SW 1271 (cell line): ENCODE measurements around the gene PCIF1.
"Not testable (repeated sequence)": the region's sequence is repeated elsewhere in the genome, so short reads cannot be mapped to it uniquely, and the experiment has no call there.

Experiments
- DNase-seq, 2 experiments: peaks; one replicate each; lab custom pipeline; 2025; lab: John Stamatoyannopoulos, UW

The PCIF1 gene

GRCh38 chr20:45947110-45947866 lies 12.8 kb downstream of the PCIF1 start:
- no peak for DNase-seq

DNA sequence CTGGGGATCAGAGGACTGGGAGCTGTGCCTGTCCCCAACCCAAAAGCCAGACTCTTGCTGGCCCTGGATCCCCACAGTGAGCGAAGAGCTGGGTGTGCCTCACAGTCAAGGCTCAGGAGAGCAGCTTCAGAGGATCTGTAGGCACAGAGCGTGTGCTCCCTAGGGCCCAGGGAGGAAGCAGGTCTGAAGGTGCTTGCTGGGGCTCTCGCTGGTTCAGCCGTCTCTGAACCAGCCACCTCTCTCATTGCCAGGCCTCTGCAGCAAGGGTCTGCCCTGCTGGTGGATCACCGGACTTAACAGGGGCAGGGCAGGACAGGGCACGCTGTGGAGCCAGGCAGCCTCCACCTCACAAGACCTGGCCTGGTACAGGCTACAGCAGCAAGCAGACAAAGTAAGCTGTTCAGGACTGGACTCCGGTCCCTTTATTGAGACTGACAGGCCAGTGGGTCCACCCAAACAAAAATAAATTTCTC lies 13.8 kb downstream of the PCIF1 start:
- DNase-seq = no peak

DNA sequence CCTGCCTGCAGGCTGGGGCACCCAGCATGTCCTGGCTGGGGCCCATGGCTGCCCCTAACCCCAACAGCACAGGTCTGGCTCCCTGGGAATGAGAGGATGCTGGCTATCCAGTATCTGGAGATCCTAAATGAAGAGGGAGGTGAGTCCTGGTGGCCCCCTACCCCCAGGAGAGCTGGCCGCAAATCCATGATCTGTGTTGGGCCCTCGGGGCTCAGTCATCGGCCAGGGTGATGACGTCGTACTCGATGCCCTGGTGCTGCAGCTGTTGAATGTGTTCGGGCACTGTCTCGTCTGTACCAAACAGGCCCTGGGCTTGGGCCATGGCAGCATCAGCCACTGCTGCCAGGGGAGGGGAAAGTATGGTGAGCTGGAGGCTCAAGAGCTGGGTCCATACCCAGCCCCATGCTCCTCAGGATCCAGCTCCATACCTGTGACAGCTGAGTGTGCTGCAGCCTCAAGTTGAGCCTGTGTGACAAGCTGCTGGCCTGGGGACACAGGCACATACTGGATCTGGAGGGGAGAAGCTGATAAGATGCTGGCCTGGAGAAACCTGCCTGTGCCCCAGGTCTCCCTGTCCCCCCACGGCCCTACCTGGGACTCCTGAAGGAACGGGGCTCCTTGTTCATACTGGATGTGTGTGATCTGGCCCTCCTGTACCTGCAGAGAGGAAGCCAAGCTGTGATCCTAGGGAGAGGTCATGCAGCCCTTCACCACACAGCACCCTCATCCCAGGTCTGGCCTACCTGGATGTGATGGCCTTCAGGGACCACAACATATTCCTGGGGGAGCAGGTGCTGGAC lies 14.5 kb downstream of the PCIF1 start:
- DNase-seq = no peak

DNA sequence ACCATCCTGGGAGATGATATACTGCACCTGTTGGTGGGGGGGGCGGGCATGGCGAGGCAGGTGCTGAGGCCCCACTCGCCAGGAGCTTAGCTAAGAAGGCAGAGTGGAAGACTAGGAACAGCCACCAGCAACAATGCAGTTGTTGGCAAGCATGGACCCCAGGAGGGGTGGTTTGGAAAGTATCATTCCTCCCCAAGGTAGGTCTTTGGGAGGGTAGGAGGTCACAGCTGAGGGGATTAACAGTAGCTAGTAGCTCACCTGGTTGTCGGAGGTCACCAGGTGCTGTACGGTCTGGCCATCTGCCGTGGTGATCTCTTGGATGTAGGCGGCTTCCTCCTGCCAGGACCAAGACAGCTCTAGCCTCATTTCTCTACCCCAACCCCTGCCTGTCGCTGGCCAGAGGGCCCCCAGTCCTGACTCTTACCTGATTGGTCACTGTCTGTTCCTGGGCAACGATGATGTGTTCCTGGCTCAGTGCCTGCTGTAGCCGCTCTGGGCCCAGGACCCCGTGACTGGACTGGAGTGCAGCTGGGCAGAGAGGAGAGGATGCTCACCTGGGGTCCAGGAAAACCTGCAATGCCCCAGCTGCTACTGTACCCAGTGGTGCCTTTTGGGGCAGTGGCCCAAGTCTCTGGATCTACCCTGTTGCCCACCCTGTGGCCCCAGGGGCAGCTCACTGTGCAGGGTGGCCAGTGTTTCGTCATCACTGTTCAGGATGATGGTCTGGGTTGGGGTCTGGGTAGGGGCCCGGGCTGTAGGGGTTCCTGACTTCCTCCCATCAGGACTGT lies 15.3 kb downstream of the PCIF1 start:
- no peak for DNase-seq

DNA sequence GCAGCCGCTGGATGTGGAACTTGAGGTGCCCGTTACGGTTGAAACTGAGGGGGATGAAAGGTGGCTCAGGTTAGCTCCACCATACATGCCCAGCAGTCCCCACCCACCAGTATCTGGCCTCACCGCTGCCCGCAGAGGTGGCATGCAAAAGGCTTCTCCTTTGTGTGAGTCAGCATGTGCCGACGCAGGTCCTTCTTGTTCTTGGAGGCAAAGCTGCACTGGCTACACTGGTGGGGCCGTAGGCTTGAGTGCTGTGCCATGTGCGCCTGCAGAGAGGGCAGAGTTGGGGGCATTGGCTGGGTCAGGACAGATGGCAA lies 15.8 kb downstream of the PCIF1 start:
- DNase-seq = no peak

DNA sequence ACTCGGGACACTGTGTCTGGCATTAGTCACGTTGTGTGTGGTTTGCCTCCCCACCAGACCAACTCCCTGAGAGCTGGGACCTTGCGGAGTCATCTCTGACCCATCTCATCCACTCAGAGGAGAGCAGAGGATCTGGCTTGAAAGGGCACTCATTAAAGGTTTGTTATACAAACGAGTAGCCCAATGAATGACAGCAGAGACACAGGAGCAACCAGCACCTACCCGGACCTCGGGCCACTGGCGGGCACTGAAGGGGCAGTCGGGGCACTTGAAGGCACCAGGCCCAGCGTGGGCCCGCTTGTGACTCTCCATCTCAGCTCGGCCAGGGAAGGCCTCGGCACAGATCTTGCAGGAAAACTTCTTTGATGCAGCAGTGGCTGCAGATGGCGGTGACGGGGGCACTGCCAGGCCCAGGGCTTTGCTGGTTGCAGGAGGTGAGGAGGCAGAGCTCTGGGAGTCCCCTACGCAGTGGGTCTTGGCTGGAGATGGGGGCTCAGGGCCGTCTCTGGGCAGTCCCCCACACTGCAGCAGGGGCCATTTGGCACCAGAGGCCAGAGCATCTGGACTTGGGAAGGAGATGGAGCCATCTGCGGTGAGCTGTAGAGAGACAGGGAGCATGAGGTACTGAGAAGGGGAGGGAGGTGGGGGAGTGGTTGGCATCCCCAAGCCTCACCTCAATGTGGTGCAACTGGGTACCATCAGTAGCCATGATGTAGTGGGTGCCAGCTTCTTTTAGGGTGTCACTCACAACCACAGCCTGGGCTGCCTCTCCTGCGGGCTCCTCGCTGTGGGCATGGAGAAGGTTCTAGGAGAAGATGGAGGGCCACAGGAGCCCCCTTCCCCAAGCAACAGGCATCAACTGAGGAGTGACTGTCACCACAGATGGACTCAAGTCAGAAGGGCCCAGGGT lies 17.7 kb downstream of the PCIF1 start:
- DNase-seq = no peak

DNA sequence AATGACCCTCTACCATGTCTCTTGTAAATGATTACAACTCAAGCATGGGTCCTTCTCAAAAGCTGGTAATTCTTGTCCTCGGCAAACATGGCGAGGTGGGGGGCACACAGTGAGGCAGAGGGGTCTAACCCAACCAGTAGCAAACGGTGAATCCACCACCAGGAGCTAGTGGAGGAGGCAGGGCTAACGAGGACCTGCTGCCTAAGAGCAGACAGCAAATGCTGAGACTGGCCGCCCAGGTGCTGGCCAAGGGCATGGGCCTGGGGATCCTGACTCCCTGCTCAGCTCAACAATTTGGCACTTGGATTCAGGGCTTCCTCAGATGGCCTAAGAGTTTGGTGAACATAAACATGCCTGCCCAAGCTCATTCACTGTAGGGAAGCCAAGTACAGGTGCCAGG lies 18.4 kb downstream of the PCIF1 start:
- no peak for DNase-seq

GRCh38 chr20:45953672-45954071 lies 19.2 kb downstream of the PCIF1 start:
- DNase-seq = no peak

DNA sequence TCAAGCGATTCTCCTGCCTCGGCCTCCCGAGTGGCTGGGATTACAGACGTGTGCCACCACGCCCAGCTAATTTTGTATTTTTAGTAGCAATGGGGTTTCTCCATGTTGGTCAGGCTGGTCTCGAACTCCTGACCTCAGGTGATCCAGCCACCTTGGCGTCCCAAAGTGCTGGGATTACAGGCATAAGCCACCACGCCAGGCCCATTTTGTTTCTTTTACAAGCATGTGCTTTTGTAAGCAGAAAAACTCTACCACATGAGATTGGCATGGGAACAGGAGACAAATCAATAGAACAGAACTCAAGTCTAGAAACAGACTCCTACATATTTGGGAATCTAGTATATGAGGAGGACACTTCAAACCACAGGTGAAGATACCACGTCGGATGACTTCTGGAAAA lies 21.8 kb downstream of the PCIF1 start:
- not testable (repeated sequence) for DNase-seq

DNA sequence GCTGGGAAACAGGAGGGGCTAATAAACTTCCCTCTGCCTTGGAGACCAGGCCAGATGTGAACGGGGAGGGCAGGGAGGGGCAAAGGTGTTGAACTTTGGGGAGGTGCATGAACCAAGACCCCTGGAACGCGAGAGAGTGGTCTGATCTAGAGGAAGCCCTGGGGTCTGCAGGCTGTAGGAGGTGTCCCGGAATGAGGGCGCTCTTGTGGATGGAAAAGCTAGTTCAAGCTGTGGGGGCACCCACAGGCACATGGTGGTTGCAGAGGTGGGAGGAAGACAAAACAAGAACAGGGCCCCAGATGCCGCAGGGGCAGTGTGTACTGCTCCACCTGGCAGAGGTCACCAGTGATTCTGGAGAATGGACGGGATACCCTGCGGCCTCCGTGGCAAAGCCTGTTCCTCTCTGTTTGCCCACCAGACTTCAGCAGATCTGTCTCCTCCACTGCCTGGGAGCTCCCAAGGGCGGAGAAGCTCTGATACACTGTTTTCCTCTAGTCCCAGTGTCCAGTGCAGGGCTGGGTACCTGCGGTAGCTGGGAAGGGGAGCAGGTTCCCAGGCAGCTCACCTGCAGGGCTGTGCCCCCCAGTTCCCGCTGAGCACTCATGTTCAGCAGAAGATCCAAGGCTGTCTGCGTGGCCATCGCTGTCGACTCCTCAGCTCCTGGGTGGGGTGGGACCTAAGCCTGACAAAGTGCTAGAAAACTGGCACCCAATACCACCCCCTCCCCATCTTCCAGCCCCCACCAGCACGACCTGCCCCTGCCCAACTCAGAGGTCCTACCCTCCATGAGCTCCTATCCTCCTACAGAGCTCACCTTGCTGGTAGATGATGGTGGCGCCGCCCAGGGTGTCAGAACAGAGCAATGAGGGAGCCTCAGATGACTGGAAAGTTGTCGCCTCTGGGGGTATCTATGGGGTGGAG lies 22.8 kb downstream of the PCIF1 start:
- no peak for DNase-seq

- no peak for DNase-seq
Observed at GRCh38 chr20:45958593-45958992, 24.1 kb downstream of the PCIF1 start.

- no peak for DNase-seq
Observed at GRCh38 chr20:45959126-45959525, 24.6 kb downstream of the PCIF1 start.

GRCh38 chr20:45959956-45960630 lies 25.6 kb downstream of the PCIF1 start:
- no peak for DNase-seq

DNA sequence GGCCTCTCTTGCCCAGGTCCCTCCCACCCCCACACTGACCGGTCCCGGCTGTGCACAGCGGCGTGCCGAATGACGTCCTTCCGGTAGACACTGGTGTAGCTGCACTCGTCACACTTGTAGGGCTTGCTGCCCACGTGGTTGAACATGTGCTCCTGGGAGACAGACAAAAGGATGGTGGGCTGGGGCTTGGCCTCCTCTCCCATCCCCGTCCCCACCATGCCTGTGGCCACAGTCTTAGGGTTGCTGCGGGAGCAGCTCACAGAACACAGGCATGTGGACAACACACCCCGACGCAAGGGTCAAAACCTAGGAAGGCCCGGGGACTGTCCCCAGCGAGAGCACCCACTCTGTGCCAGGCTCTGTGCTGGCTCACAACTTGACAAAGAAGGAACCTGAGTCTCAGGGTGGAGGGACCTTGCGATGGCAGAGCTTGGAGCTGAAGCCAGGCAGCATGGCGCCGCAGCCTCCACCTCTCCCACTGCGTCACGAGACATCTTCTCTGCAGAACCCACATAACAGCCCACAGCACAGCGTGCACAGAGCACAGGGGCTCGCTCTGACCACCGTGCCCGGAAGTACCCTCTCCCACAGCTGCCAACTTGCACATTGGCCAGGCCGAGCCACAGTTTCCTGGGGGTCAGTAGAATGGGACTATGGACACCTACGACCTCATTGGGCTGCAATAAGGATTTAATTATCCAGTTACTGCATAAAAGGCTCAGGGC lies 27.7 kb downstream of the PCIF1 start:
- DNase-seq = no peak

DNA sequence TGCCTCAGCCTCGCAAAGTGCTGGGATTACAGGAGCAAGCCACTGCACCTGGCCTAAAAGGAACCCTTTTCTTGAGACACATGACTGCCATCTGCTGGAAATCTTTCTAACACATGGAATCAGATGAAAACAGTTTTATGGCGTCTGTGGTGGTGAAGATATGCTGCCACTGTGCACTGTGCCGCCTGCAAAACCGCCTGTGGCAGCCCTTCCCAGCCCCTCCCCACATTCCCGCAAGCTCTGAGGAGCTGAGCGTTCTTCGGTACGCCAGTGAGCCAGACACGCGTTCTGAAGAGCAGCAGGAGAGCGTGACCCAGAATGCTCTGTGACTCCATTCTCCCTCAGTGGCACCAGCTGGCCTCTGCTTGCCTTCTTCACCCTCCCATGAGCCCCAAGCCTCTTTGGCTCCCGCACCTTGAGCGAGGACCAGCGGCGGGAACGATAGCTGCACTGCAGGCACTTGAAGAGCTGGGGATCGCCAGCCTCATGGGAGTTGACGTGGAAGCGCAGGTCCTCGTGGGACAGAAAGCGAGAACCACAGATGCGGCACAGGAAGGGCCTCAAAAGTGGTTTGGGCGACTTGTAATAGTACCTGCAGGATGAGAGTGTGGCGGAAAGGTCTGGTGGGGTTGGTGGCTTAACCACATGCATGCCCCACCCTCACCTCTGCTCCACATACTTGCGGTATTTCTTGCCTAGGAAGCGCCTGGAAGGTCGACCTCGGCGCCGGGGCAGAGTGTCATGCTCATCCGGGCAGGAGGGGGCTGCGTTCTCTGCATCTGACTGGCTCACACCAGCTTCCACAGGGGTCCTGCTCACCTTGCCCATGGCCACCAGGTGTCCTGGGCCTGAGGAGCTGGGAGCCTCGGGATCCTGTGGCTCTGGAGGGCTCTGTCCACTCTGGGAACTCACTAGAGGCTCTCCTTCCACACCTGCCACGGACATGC lies 28.8 kb downstream of the PCIF1 start:
- DNase-seq = peak in 1 of 2 experiments; percentile 19

DNA sequence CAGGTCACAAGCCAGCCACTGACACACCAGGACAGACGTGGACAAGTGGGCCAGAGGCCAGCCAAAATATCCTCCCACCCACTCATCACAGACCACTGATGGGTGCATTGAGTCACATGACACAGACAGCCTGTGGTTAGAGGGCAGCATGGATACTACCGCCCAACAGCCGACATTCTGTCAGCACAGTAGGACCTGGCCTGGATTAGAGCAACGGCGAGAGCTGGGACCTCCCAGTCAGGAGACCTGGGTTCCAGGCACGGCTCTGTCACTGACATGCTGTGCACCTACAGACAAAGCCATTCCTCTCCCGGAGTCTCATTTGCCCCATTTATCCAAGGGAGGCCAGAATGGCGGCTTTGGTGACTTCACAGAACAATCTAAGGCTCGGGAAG lies 29.5 kb downstream of the PCIF1 start:
- no peak for DNase-seq

GRCh38 chr20:45965169-45966002 lies 30.9 kb downstream of the PCIF1 start:
- DNase-seq = no peak
